Fibroblast of skin of right quadriceps (primary cell): ENCODE results near the gene PSME2.
A peak's percentile ranks its signal among the peaks of the same experiment; 100 is the strongest.

Experiments used
- DNase-seq: peaks from one replicate; pipeline ENCODE4 v3.0.0-alpha.2; 2013

Gene PSME2, protein sequence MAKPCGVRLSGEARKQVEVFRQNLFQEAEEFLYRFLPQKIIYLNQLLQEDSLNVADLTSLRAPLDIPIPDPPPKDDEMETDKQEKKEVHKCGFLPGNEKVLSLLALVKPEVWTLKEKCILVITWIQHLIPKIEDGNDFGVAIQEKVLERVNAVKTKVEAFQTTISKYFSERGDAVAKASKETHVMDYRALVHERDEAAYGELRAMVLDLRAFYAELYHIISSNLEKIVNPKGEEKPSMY

DNA sequence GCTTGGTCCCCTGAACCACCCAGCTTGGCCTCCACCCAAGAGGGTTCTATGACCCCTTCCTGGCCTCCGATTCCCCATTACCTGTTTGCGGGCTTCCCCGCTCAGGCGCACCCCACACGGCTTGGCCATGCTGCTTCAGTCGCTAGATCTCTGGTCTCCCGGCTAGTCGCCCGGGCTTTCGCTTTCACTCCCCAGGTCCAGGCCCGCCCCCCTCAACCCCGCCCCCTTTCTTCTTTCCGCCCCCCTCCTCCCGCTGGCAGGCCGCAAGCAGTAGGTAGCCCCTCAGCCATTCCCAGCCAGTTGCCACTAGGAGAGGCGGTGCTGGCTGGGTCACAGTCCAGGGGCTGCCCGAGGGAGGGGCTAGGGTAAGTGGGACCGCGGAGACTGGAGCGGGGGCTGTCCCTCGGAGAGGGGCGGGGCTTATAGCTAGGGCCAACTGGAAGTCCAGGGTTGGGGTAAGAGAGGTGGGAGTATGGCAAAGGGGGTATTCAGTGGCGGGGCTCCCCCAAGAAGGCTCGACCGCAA lies at the start of gene PSME2:
TSS of gene PSME2 (minus strand) at position 158 of the 525 bp plus-strand sequence. CDS start at position 129, 29 bp downstream.
- peak; percentile 97 for DNase-seq

DNA sequence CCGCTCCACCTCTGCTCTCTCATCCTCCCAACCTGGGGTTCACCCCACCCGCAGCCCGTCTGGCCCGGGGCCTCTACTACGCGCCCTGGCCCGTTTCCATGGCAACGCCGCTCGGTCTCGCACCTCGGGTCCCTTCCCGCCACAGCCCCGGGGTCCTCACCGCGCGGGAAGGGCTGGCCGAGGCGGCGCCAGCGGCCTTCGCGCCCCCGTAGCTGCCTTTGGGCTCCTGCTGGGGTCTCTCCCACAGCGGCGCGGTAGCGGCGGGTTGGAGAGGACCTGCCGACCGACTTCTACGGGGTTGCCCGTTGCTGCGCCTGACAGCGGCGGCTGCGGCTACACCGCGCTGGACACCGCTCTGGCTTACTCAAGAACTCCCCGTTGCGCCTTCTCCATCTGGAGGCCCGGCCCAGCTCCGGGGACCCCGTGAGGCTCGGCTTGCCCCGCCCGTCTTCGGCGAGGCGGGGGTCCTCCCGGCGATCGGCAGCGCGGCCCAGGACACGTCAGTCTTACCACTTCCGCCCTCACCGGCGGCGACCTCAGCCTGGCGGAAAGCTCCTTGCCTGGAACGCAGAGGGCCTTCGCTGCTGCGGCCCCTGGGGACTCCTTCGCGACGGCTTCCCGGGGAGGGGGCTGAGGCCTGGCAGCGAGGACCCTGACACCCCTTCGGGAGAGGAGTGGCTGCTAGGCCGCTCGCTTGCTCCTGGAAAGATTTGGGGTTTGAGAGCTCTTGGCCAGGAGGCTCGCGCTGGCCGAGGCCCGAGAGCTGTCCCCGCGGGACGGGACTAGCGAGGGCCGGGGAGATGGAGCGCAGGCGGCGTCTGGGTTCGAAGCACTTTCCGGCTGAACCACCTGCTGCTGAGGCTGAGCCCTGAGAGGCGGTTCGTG lies 49.0 kb upstream of the PSME2 start, which contains the start of gene TM9SF1:
TSS of gene TM9SF1 (minus strand) at position 256 of the 885 bp plus-strand sequence. CDS start 422 bp downstream, outside the sequence.
- DNase-seq = peak; percentile 86

DNA sequence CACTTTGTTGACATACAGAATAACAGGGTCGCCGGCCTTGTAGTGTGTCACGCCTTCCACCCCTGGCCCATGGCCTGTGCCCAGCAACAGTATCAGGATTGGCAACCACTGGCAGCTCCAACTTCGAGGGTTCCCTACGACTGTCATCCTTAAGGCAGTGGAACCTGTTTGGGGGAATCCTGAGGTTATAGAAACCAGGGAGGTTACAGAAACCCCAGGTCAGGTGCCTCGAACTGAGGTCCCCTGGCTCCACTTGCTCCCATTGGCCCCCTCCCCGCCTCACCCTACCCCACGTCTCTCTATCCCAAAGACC lies 48.4 kb upstream of the PSME2 start:
- DNase-seq = no peak

DNA sequence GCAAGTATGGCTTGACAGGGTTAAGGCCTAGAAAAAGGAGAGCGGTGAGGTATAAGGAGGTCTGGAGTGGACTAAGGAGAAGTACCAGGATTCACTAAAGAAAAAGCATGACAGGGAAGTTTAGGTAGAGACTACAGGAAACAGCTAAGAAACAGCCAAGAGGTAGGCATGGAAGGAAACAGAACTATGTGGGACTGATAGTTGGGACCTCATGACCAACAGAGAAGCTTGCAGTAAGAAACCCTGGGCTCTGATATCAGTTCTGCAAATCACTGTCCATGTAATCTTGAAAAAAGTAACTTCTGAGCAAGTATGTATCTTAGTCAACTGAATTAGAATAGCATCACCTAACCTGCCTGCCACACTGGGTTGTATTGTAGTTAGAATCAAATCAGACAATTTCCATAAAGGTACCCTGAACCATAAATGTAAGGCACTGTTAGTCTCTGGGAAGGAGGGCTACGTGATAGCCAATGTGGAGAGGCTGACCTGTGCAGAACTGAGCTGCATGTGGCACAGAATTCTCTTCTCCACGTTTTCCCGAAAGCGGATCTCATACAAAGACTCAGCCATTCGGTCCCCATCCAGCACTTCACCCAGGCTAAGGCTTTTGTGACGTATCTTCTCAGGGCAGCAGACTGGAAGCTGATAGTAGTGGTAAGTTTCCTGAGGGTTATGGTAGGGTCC lies 47.9 kb upstream of the PSME2 start:
- DNase-seq = no peak

DNA sequence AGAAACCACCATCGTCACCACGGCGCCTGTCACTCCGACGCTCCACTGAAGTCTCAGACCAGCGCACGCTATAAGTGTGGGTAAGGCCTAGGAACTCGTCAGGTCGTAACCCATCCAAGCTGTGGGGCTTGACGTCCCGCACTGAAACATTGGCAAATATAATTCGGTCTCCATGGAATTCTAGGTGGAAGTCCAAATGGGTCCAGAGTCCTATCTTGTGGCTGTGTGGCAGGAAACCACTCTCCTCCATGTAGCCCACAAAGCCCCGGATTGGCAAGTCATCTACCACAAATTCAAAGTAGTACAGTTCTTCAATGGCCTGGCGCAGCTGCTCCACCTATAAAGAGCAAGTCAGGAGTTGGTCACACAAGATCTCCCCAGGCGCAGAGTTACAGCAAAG lies 46.5 kb upstream of the PSME2 start:
- DNase-seq = no peak

DNA sequence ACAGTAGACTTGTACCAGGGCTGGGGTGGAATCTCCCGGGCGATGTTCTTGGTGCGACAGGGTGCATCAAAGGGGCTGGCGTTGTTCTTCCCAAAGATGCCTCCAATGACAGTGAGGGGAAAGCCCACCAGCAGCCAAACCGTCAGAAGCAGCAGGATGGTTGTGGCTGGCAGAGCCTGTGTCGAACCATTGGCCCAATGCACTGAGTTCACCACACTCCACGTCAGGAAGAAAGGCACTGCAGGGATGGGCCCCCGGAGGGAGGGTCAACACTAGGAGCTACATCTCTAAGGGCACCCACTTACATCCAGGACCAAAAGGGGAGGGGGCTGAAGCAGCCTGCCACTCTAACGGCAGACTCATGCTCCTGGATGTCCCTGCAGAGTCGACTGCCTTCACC lies 44.0 kb upstream of the PSME2 start:
- no peak for DNase-seq

DNA sequence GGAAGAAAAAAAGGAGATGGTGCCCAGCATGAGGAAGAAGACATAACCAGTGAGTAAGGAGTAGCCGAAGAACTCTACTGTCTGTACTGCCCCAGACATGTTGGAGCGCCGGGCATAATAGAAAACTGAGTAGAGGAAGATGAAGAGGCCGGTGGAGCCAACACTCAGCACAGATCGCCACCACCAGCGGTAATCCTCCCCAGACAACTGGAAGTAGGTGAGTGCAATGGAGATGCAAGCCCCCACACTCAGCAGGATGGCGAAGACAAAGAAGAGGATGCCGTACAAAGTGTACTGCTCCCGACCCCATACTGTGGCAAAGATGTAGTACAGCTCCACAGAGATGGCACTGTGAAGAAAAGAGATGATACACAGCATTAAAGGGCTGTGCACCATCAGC lies 43.0 kb upstream of the PSME2 start:
- no peak for DNase-seq

DNA sequence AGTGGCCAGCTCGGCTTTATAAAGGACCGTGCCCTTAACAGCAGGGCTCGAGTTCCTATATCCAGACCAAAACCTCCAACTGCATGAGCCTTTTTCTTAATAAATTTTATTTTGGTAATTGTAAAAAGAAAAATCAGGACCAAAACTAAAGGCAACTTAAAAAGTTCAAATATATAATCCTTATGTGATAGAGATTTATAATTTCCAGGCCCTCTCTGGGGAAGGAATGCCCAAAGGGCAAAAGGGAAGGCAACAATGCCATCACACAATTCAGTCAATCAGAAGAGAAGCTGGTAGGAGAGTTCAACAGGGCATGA lies 42.6 kb upstream of the PSME2 start:
- no peak for DNase-seq

DNA sequence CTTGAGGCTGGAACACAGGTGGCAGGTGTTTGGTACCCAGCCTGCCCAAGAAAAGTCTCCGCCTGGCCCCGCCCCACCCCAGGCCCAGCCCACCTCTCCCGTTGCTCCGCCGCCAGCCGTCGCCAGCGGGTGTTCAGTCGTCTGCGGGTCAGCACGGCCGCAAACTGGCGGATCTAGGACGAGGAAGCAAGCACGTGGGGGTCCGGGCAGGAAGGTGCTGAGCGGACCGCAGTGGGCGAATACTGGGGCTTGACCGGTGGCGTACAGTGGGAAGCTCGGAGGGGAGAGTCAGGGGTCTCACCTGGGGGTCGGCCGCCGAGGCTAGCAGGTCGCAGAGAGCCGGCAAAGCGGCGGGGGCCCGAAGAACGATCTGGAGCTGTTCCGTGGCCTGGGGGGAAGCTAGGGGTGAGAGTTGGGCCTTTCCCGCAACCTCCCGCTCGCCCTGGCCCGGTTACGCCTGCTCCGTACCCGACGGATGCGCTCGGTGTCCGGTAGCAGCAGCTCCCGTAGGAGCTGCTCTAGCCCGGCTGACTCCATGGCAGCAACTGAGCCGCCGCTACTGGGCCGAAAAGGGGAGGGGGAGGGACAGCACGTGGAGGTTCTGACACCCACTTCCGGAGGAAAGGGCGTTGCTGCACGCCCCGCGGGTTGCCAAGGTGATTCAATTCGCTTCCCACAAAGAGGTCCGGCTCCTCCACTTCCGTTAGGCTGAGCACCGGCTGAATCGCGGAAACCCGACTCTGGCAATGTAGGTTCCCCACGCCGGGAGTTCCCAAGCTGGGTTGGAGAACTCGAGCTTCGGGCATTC lies 42.0 kb upstream of the PSME2 start, which contains the start of gene IPO4:
TSS of gene IPO4 (minus strand) at position 566 of the 808 bp plus-strand sequence. CDS start at position 537, 29 bp downstream.
- peak; percentile 98 for DNase-seq

DNA sequence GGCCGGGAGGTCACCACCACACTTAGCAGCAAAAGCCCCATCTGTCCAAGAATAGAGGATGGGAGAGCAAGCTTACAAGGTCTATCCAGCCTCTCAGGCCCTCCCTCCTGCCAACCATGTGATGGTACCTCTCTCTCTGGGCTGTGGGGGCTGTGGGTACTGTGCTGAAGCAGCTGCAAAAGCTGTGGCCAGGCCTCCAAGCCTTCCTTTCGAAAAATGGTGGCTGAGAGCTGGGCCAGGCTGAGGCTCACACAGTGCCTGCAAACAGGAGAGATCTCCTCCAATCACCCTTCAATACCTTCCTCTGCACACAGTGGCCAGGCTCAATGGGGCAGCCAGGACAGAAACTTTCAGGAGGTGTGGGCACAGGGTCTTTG lies 41.1 kb upstream of the PSME2 start:
- no peak for DNase-seq

DNA sequence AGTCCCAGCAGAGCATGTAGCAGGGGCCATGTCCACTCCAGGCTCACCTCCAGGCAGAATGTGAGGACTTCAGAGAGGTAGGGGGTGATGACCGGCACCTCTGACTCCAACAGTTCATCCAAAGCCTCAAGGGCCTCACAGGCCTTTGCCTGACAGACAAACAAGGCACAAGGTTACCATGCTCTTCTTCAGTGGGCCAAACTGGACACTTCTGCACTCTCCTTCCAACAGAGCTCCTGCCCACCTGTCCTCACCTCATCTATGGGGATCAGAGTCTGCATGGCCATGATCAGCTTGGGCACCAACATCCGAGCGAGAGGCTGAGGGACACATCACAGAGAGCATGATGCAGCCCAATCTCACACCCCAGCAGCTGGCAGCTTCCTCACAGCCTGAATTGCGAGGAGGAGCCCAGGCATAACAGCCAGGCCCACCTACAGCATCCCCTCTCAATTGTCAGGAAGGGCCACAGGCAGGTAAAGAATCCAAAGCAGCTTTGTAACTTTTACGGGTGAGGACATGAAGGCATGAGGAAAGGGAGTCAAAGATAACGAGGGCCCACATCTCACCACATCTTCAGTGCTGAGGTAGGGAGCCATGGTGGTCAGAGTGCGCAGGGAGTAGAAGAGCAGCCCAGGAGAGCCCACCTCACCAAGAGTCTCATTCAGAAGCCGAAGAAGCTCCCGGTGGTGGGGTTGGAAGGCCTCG lies 40.6 kb upstream of the PSME2 start:
- no peak for DNase-seq

DNA sequence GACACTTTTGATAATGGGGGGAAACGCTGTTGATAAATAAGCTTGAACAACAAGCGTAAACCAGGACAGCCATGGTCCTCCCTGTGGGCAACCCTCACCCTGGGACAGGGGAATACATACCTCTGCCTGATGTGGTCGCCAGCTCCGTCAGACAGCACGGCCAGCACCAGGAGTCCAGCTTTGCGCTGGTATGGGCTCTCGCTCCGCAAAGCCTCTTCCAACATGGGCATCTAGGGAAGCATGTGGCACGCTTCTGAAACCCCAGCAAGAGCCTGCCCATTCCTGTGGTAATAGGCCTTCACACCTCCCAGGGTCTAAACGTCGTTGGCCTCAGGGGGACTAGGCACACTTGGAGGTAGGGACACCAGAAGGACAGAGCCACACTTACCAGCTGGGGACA lies 39.3 kb upstream of the PSME2 start:
- no peak for DNase-seq

DNA sequence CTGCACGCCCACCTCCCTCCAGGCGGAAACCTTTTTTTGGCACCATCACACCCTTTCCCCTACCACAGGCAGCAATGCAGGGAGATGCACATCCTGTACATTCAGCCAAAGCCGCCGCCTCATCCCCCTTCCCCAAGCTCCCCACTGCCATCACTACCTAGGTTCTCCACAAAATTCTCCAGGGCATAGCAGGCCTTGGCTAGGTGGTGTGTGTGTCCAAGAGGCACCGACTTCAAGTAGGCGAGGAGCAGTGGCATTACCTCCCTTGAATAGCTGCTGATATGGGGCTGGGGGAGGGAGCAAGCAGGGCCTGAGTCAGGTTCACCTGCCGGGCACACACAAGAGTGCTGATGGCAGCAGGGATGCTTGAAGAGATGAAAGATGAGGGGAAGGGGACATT lies 38.6 kb upstream of the PSME2 start:
- no peak for DNase-seq

DNA sequence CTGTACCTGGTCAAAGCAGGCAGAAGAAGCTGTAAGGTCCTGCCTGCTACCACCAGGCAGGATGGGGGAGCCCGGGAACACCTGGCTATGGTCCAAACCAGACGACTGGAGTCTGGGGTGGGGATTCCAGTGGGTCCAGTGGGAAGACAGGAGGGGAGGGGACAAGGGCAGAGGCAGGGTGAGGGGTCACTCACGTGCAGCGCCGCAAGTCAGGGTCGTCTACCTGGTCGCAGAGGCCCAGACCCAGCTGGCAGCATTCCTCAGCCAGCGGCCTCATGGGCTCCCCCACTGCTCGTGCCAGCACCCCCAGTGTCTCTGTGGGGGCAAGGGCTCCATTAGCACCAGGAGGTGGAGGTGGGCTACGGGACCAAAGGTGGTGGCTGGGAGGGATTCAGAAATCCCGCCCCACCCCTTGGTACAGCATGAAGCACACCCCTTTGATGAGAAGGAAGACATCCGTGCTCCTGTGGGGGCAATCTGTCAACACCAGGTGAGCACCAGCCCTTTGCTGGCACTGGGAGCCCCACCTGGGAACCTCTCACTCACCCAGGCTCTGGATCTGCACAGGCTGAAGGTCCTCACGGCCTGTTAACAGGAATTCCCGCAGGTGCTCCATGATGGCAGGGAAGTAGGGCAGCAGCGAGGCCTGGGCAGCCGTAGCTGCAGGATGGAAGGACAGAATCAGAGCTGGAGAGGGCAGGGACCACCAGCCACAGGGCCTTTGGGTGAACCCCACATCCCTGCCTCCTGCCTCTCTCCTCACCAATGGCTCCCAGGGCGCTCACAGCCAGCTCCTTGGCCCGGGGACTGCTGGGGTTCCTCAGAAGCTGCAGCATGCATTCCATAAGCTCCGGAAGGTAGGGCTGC lies 37.9 kb upstream of the PSME2 start:
- DNase-seq = no peak

DNA sequence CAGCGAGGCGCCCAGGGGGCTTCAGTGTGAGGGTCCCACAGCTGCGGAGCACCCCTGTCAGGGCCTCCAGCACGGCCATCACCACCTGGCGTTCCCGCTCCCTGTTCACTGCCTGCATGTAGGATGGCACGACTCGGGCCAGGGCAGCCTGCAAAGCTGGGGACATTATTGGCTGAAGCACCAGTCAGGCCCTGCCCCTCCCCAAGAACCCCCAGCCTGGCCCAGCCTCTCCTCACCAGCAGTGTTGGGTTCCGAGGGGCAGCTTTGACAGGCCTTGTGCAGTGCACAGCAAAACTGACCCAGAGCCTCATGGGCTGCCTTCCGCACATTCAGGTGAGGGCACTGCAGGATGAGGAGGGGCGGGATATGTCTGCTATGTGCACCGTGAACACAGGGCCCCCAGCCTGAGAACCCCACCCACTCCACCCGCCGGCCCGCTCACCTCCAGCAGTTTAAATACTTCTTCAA lies 36.6 kb upstream of the PSME2 start:
- no peak for DNase-seq

DNA sequence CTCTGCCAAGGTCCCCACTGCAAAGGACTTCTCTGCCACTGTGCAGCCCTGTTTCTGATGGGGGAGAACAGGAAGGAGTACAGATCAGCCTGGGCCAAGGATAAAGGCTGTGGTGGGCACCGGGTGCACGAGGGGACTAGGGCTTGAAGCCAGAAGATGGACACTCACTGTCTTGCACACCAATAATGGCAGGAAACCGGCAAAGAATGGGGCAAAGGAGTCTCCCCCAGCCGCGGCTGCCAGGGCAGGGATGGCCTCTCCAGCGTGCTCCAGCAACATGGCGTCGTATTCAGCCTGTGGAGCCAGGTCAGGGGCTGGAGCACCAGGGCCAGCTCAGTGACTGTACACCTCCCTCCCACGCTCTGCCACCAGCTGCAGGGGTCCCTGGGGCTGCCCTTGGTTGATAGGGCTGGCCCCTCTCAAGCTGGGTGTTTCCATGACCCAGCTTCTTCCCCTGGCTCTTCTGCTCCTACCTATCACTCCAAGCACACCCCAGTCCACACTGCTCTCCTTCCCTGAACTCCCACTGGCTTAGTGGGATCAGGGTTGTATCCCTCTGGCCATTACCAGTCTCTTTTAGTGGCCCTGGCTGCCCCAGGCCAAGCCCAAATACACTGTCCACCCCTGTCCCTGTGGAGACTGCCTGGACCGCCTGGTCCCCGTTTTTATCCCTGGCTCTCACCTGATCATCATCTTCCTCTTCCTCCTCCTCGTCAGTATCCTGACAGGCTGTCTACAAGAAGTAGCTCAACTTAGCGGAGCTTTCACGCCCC lies 35.9 kb upstream of the PSME2 start:
- DNase-seq = no peak

DNA sequence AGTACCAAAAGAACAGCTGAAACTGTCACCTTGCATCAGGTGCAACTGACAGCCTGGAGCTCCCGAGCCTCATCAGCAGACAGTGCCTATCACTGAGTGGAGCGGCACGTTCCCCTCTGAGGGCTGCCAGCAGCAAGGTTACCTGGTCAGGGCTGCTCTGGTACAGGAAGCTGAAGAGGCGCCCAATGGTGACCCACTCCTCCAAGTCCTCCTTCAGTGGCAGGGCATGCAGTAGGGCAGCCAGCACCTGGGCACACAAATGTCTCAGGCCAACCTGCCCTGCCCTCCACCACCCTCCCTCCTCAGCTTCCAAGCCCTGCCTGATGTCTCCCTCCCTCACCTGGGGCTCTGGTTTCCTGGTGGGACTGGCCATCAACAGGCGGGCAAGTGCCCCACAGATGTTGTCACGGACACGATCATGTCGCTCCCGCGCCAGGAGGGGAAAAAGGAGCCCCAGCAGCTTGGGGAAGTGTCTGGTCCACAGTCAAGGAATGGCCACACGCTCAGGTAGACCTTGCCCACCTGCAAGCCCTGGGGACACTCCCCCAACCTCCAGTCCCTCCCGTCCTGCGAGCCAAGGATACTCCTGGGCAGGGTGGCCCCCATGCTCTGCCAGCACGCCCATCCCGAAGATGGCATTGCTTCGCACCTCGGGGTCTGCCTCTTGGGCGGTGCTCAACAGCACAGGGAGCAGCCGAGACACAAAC lies 35.1 kb upstream of the PSME2 start:
- no peak for DNase-seq

DNA sequence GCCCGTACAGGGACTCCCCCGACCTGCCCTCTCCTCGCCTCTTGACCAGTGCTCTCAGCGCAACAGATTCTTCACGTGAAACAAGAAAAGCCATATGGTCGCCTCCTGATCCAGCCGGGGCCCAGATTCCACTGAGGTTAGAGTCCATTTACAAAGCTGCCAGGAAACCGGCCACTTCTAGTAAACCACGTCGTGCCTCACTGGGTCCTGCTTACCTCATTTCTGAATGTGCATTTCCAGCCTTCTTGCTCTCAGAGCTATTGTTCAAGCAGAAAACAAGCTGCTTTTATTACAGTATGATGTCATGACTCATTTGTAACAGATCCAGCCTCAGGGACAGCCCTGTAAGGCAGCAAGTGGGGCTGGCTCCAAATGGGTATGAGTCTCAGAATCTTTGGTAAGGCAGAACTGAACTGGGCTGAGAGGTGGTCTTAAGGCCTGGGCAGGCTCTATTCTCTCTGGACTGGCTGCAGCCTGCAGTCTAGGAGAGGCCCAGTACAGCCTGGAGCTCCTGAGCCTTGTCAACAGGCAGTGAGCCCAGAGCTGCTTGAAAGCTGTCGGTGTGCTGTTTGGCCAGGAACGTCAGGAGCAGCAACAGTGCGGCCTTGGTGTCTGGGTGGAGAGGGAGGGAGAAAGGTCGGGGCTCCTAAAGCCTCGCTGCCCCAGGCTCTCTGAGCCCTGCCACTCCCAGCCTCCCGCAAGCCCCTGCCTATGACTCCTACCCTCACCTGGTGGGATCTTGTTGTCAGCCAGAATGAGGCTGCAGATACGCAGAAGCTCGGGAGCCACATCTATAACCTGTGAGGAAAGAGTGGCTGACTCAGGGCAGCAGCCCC lies 33.8 kb upstream of the PSME2 start:
- peak; percentile 40 for DNase-seq
